ENCODE data around the gene IGSF22.

Gene IGSF22

GRCh38 chr11:18726040-18726439 is at the start of gene IGSF22:
TSS of gene IGSF22 (minus strand) at chr11:18726188. CDS start at chr11:18724236, 1,952 bp downstream.
- DNase-seq (ENCODE audit: low read depth, low spot score): no peak

DNA sequence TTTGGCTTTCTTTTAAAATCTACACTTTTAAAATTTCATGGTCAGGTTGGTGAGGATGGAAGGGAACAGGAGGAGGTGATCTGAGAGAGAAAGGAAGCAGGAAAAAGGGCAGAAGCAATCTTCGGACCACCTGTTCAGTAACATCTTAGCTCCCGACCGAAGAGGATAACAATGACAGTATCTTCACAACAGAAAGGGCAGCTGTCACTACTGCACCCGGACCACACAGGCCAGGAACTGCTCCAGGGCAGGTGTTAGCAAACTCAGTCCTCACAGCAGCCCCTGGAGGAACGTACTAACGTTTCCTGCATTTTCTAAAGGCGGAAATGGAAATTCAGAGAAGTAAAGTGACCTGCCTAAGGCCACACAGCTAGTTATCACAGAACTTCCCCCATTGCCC is 48.8 kb upstream of the IGSF22 start:
- DNase-seq (ENCODE audit: low read depth, low spot score): no peak

DNA sequence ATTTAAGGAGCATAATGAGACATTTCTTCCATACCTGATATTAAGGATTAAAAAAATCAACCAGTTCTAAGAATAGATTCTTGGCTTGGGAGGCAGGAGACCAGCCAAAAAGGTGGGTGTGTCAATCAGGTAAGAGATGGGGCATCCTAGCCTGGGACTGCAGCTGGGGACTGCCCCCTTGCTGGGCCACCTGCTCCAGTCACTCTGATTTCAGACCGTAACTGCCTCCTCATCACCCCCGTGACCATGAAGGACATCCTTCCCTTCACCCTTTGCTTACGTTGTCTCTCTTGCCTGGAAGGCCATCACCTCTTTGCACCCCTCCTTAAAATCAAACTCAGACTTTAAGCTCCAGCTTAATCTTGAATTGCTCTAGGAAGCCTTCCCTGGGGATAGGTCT is 47.7 kb upstream of the IGSF22 start:
- DNase-seq (ENCODE audit: low read depth, low spot score): no peak

DNA sequence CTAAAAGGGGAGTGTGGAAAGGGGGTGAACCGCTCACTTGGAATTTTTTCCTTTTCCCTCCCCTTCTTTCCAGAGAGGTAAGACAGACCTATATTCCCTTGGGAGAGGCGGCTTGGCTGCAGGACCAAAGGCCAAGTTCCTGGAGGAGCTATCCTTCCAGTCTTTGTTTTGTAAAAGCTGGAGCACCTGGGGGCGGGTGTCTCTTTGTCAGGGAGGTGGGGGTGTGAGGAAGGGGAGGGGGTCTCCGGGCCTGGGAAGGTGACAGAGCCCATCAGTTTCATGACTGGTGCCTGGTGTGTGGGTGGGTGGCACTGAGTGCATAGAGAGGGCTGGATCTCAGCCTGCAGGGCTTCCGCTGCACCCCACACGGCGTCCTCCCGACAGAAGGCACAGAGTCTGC is 47.1 kb upstream of the IGSF22 start:
- no peak for DNase-seq (ENCODE audit: low read depth, low spot score)

DNA sequence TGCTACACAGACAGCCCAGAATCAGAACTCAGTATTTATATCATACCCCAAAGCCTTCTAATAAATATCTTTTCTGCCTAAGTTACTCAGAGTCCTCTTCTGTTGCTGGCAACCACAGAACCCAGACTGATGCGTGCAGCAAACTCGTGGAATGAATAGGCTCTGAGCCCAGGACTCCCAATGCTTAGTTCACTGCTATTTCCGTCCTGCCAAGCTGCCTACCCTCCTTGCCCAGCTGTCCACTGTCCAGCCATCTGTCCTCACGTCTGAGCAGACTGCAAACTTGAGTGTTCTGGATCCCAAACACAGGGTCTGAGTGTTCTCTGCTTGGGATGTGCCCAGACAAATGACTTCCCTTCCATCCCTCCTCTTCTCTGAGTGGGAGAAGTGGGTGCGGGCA is 46.2 kb upstream of the IGSF22 start:
- no peak for DNase-seq (ENCODE audit: low read depth, low spot score)

GRCh38 chr11:18771266-18772035 is 45.5 kb upstream of the IGSF22 start:
- DNase-seq (ENCODE audit: low read depth, low spot score): no peak

- no peak for DNase-seq (ENCODE audit: low read depth, low spot score)
These were observed 44.6 kb upstream of the IGSF22 start for GRCh38 chr11:18770479-18771125.

GRCh38 chr11:18769802-18770456 is 43.9 kb upstream of the IGSF22 start:
- no peak for DNase-seq (ENCODE audit: low read depth, low spot score)

DNA sequence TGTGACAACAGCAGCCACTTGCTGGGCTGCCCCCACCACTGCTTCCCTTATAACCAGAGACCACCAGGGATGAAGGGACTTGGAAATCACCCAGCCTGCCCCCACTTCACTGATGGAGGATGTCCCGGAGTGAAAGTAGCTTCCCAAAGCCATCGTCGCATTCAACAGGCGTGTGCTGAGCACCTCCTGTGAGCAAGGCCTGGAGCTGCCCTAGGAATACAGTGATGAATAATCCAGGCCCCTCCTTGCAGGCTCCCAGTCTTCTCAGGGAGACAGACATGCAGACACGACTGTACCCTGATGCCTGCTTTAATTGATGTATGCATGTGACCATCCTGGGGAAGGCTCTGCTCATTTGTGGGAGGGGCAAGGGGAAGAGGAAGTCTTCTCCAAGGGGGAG is 43.0 kb upstream of the IGSF22 start:
- no peak for DNase-seq (ENCODE audit: low read depth, low spot score)

DNA sequence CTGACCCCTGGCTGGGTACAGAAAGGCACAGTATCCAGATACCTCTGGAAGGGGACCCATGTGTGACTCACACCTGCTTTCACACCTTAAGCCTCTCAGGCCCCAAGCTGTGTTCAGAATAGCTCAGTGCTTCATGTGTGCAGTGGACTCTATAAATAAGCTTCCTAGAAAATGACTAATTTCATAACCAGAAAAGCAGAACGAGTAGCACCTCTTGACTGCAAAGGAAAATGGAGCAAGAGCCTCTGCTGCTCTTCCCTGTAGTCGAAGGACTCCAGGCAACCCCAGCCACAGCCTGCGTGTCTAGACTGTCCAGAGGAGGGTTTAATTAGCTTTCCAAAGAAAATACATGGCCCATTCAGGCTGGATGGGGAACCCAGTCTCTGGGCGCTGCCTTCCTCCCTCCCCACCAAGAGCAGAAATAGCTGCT is 42.5 kb upstream of the IGSF22 start:
- DNase-seq (ENCODE audit: low read depth, low spot score): no peak

GRCh38 chr11:18766015-18766414 is 40.0 kb upstream of the IGSF22 start:
- no peak for DNase-seq (ENCODE audit: low read depth, low spot score)

DNA sequence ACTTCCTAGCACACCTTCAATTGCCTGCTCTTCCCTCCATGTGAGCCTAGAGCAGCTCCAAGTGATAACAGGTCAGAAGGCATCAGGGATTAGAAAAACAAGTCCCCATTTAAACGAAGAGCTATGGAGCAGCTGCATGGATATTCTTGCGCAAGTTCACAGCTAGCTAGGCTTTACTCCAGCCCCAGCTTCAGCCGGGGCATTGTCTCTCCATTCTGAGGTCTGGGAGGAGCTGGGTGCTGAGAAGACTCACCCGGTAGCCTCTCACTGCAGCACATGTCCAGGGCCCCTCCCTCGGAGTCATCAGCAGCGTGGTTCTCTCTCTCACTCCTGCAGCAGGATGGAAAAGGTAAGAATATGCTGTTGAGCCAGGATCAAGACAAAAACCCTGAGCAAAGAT is 39.6 kb upstream of the IGSF22 start:
- no peak for DNase-seq (ENCODE audit: low read depth, low spot score)

- DNase-seq (ENCODE audit: low read depth, low spot score): no peak
These were observed 35.8 kb upstream of the IGSF22 start for GRCh38 chr11:18761741-18762140.

DNA sequence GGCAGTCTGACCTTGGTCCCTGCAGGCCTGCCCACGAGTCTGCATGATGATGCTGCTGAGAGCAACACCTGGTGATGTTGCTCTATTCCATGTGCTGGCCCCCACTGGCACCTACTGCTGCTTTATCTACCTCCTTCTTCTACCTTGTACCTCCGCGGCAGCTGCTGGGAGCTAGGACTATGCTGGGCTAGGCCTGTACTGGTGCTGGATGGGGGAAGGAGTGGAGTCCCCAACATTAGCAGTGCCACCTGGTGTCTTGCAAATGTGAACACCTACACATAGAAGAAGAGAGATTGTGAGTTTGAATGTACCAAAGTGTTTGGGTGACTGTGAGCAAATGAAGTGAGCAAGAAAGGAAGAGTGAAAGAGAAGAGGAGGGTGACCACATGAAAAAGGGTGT is 35.2 kb upstream of the IGSF22 start:
- DNase-seq (ENCODE audit: low read depth, low spot score): no peak

GRCh38 chr11:18757811-18758210 is 31.8 kb upstream of the IGSF22 start:
- DNase-seq (ENCODE audit: low read depth, low spot score): peak; percentile 7

GRCh38 chr11:18756889-18757288 is 30.9 kb upstream of the IGSF22 start:
- no peak for DNase-seq (ENCODE audit: low read depth, low spot score)

DNA sequence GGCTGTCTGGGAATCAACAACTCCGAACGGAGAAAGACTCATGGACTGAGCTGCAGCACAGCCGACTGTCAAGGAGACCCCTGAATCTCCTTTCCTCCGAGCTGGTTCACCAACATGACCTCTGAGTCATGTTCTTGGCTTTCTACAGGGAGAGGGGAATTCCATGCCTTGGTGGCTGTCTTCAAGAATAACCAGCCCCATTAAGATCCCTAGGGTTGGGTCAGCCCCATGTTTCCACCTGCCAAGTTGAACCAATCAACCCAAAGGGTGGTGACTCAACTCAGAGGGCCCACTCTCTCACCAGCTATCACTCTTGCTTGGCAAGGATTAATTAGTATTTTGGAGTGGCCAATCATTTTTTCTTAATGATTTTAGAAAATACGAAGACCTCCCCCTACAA is 28.3 kb upstream of the IGSF22 start:
- DNase-seq (ENCODE audit: low read depth, low spot score): no peak

DNA sequence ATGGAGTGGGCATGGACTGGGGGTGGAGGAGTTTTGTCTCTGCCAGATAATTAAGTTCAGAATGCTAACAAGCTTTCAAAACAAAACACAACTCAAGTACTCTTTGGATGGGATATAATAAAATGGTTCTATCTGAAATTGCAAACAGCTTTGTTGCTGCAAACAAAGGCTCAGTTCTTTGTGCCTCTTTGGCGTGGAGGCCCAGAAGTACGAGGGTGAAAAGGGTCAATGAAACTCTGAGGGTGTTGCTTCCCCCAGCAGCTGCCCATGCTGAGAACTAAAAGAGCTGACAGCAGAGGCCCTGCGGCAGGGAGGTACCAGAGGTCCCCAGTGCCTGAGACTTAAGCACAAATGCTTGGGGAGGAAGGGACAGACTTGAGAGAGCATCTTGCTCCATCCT is 26.5 kb upstream of the IGSF22 start:
- DNase-seq (ENCODE audit: low read depth, low spot score): no peak

DNA sequence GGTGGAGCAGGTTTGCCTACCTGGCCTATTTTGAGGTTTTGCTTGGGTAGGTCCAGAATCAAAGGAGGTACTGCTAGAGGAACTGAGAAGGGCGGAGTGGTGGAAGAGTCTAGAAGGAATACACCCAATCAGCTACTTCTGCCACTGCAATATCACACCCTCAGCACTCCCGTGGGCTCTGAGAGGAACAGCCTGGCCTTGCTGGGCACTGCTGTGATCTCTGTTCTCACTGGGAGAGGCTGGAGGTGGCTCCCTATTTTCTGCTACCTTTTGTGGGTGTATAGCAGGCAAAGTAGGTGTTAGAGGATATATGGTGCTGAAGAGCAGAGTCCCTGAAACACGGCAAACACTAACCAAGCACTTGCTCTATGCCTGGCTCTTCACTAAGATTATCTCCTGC is 25.0 kb upstream of the IGSF22 start:
- DNase-seq (ENCODE audit: low read depth, low spot score): no peak

DNA sequence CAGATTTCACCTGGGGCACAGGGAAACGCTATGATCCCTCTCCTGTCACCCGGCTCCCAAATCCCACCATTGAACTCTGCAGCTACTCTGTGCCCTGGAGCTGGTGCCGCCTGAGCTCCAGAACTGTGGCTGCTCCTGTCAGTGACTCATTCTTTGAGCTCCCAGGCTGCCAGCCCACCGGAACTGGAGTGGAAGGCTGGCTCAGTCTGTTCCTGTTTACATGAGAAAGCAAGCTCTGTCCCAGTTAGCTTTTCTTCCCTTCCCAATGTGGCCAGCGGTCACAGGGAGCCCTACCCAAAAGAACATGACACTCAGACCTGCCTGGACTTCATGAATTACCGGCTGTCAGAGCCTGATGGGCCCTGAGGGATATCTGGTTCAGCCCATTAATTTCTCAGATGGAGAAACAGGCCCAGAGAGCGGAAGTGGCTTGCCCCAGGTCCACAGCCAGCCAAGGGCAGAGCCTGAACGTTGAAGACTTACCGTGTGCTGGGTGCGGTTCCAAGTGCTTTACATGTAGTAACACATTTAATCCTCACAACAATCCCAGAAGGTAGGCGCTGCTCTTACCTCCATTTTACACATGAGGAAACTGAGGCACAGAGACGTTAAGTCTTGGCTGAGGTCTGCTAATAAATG is 23.8 kb upstream of the IGSF22 start:
- DNase-seq (ENCODE audit: low read depth, low spot score): peak; percentile 87

DNA sequence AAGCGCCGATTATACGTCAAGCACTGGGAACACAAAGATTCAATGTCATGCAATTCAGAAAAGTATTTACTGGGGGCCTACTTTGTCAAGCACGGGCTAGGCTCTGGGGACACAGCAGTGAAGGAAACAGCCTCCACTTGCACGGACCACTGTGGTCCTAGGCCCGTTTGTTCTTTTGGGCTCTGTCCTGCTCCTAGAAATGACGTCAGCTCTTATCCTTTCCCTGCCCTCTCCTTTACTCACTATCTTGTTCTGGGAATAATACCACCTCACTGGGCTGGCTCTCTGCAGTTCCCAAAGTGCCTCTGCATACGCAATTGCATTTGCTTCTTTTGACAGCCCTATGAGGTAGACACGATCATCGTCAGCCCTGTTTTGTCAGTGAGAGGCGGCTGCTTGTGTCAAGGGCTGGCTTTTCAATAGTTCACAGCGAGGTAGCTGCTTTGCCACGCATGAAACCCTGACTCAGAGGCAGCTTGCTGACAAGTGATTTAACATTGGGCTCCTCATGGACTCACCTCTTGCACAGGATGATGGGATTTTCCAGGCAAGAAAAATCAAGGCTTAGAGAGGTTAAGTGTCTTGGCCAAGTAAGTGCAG is 22.9 kb upstream of the IGSF22 start:
- DNase-seq (ENCODE audit: low read depth, low spot score): peak; percentile 44

DNA sequence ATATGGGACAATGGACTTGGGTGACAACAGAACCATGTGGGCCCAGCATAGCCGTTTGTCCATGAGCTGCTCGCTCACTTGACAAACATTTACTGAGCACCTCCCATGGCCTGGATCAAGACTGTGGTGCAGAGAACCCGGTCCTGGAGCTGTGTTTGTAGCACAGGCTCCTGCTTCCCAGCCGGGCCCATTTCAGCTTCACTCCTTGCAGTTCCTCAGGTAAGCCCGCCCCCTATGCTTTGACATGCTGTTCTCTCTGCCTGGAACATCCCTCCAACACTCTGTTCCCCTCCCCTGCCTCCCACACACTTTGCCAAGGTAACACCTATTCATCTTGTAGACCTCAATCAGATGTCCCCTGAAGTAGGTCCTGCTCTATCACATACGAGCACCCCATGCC is 19.3 kb upstream of the IGSF22 start:
- no peak for DNase-seq (ENCODE audit: low read depth, low spot score)

All from astrocyte of the hippocampus (primary cell).